Suppressor macrophage treated with lipopolysaccharide for 1 hour (primary cell): Measurements from ENCODE around the gene TRIM62.
"Not testable (repeated sequence)": the region's sequence is repeated elsewhere in the genome, so short reads cannot be mapped to it uniquely, and the experiment has no call there.

ENCODE experiments used
- DNase-seq, 3 donors: peaks; one replicate each; pipeline ENCODE4 v3.0.0-alpha.2; 2020 to 2022

The TRIM62 gene

GRCh38 chr1:33158366-33158765, 23.5 kb downstream of the TRIM62 start:
- DNase-seq: no peak

GRCh38 chr1:33157131-33157530, 24.7 kb downstream of the TRIM62 start:
- no peak for DNase-seq

DNA sequence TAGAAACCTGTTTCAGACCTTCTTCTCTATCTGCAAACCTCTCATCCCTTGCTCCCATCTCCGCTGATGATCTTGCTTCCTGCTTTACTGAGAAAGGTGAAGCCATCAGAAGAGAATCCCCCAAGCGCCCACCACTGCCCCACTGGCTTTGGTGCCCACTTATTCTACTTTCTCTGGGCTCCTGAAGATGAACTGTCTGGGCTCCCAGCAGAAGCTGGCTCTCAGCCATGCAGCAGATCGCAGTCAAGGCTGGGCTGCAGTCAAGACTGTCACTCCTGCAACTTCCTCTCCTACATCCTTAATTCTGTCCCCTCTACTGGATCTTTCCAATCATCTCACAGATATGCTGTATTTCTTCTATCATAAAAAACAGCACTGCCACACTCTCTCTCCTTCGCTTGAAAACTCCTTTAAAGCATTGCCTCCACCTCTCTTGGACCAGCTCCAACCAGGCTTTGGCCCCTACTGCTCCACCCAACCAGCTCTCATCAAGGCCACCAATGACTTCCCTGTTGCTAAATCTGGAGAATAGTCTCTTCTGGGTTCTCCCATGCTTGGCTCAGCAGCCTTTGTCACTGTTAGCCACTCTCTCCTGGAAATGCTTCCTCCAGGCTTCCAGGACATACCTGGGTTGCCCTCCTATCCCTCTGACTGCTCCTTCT, 25.8 kb downstream of the TRIM62 start:
- DNase-seq: no peak

GRCh38 chr1:33153650-33154049, 28.2 kb downstream of the TRIM62 start:
- no peak for DNase-seq

DNA sequence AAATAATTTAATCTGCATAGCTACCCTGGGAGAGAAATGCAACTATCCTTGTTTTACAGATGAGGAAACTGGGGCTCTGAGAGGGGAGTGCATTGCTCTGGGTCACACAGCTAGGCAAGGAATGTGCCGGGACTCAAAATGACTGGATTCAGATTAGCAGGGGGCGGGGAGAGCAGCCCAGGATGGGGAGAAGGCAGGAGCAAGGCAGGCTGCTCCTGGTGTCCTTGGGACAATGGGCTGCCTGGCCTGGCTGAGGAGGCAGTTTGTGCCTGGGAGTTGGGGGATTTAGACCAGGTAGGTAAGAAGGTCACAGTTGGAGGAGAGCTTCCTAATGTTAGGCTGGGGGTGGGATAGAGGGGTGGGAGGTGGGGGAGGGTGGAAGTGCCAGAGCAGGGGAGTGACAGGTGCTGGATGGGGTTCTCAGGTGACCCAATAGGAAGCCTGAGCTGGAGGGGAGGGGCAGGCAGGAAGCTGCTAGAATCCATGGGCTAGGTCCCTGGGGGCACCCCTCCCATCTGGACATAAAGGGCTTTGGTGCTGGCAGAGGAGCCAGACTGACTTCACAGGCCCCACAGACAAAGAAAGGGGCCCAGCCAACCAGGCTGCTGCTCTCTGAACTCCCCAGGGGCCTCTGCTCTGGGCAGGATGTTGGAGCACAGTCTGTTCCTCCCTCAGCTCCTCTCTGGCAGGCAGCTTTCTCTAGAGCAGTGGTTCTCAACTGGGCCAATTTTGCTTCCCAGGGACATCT, 29.0 kb downstream of the TRIM62 start:
- no peak for DNase-seq

DNA sequence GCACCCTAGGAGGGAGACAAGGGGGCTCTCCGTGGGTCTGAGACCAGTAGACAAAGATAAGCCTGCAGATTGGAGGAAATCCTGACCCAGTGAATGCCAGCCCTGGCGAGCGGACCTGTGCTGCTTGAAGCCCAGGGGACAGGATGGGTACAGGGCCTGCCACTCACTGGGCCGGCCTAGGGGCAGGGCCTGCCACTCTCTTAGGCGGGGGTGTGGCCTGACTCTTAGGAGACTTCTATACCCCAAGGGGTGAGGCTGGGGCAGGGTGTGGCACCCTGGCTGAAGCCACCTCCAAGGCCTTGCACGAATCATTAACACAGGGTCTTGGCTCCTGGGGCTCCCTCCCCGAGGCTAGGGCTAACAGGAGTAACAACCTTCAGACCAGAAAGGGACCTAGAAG, 30.7 kb downstream of the TRIM62 start:
- DNase-seq: no peak

GRCh38 chr1:33150522-33150921, 31.3 kb downstream of the TRIM62 start:
- no peak for DNase-seq

- no peak for DNase-seq
Measured at GRCh38 chr1:33149453-33150190, 32.2 kb downstream of the TRIM62 start.

GRCh38 chr1:33148615-33149014, 33.2 kb downstream of the TRIM62 start:
- DNase-seq: no peak

DNA sequence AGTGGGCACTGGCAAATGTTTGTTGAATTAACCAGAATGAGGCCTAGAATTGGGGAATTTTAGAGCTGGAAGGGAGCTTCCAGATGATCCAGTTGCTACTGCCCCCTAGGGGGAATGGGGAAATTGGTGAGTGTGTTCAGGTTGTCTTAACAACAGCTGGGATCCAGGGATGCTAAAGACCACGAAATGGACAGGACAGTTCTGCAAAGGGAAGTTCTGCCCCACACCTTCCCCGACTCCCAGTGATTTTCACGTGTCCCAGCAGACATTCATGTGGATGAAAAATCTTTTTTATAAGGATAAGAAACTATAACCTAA, 33.9 kb downstream of the TRIM62 start:
- peak; percentile 23 to 30 (median 25) for DNase-seq

DNA sequence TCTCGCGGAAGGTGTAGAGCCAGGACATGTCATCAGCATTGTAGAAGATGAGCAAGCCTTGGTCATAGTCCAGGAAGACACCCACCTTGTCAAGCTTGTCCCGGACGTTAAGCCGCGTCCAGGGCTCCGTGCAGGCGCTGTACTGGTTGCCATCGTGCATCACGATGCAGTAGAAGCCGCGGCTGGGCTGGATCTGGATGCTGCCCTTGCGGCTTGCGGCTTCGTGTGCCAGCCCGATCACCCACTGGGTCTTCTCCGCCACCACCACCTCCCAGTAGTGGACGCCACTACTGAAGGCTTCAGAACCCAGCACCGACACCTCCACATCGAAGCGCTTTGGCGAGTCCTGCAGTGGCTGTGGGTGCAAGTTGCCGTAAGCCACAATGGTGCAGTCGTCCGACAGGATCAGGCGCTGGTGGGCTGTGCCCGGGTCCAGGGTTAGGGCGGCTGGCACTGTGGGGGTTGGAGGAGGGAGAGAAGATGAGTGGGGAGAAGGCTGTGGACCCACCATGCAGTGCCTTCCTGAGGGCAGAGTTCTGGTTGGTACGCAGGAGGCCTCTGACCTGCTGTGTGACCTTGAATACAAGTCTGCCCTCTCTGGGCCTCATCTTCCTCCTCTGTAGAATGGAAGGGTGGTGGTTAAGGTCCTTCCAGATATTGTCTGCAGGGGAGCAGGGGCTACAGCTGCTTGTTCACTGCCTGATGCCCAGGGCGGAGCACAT, 34.4 kb downstream of the TRIM62 start:
- DNase-seq: no peak

DNA sequence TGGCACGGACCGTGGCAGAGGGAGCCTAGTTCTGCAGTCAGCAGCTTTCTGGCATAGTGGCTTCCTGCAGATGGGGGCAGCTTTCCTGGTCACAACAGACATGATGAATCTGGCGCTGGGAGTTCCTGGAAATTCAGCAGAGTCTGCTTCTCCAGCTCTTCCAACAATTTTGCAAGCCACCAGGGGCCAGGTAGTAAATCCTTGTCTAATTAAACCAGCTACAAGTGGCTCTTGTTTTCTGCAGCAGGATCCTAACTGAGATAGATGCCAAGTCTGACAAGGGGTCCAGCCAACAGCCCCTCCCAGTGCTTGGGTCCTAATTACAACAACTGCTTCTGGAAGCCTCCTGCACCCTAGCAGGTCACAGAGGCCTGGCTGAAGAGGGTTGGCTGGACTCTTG, 35.8 kb downstream of the TRIM62 start:
- no peak for DNase-seq

DNA sequence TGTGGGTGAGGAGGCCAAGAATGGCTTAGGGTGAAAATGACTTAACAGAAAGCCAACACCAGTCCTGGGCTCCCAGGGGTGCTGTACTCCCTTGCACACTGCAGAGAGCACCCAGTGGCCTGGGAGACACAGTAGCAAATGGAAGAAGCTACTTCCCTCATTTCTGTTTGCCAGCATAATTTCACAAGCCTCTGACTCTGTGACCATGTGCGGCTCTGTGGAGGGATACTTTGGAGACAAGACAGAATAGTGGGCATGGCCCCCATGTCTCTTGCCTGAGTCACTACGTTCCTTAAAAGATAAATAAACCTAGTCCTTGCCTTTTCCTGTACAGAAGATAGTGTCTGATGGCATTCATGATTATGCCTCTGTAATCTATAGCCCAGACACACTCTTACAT, 38.1 kb downstream of the TRIM62 start:
- no peak for DNase-seq

- no peak for DNase-seq
Measured at GRCh38 chr1:33143176-33143575, 38.7 kb downstream of the TRIM62 start.

DNA sequence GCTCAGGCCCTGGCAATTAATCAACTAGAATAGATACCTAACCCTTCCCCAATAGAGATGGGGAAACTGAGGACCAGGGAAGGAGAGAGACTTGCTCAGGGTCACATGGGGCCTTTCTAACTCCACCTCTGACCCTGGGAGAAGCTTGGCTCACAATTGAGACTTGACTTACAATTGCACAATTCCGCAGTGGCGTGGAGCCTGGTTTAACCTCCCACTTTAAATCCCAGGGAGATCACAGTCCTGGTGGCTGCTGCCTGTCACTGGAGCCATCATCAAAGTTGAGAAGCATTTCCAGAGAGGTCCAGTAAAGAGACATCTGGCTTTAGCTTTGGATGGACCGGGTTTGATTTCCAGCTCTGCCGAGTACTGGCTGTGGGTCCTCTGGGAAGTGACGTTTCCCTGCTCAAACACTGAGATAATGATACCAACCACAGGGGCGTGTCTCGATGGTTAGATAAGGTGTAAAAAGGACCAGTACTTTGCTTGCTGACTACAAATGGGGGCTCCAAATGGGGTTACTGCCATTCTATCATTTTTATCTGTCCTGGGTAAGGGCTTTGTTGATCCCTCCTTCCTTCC, 39.3 kb downstream of the TRIM62 start:
- no peak for DNase-seq

GRCh38 chr1:33141781-33142180, 40.1 kb downstream of the TRIM62 start:
- DNase-seq: no peak

- no peak for DNase-seq
Measured at GRCh38 chr1:33141216-33141615, 40.6 kb downstream of the TRIM62 start.

GRCh38 chr1:33140153-33141149, 41.4 kb downstream of the TRIM62 start:
- DNase-seq: peak in 2 of 3 donors; percentile 5 to 29

DNA sequence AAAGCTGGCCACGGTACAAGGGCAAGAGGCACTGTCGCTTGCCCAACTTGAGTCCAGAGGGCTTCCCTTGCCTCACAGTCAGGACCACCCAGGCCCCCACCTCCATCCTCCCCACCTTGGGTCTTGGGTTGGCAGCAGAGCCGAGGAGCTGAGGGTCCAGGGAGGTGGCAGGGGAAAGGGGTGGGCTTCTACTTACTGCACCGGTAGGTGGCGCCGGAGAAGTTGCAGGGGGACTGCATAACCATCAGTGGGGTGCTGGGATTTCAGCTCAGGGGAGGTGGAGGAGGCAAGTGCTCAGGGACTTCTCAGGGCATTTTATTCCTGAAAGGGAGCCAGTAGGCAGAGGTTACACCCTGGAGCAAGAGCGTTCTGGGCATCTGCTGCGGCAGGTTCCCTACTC, 44.0 kb downstream of the TRIM62 start:
- peak in 2 of 3 donors; percentile 10 to 49 for DNase-seq

DNA sequence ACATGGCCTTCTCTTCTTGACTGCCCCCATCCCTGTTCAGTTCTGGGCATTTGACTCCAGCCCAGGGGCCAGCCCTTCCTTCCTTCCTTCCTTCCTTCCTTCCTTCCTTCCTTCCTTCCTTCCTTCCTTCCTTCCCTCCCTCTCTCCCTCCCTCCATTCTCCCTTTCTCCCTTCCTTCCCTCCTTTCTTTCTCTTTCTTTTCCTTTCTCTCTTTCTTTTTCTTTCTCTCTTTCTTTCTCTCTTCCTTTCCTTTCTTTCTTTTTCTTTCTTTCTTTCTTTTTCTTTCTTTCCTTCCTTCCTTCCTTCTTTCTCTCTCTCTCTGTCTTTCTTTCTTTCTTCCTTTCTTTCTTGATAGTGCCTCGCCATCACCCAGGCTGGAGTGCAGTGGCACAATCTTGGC, 45.8 kb downstream of the TRIM62 start:
- DNase-seq: not testable (repeated sequence)

GRCh38 chr1:33133478-33134105, 48.3 kb downstream of the TRIM62 start:
- DNase-seq: no peak
